Caco-2 (cell line): ENCODE data around the gene HMGB1. TPM values are rescaled to one million over a fixed set of nuclear protein-coding genes. Genes with fewer than 3 reads are reported as not detected.
"Not testable (repeated sequence)": the region's sequence is repeated elsewhere in the genome, so short reads cannot be mapped to it uniquely, and the experiment has no call there.

Source experiments
- BruUV-seq: library from RNA; stranded (reverse); fragments of 400-500 nt; replicated peaks from 2 replicates; lab custom pipeline; 2021; lab: Mats Ljungman, UMichigan
- CTCF ChIA-PET: fragments of 300-600 bp; sonication (Branson Sonifier 250); formaldehyde crosslinking; loops from one replicate; lab custom pipeline; 2022; ENCODE audit warnings: antibody characterized with exemption; lab: Charles Lee
- POLR2A ChIA-PET: fragments of 300-600 bp; sonication (Branson Sonifier 250); formaldehyde crosslinking; loops from one replicate; lab custom pipeline; 2022; ENCODE audit warnings: antibody characterized with exemption; lab: Charles Lee
- DNase-seq, 2 experiments: peaks; one replicate each; pipeline versions ENCODE4 v3.0.0 to v3.0.0-alpha.2; 2020 to 2022
- H3K27me3 ChIP-seq: replicated peaks from 2 replicates; pipeline ENCODE4 v1.6.0; 2011; ENCODE audit warnings: low read length; ENCODE audit not compliant: control insufficient read depth, insufficient read depth
- H3K36me3 ChIP-seq: 2 replicates; pipeline ENCODE4 v1.5.1; 2011; ENCODE audit warnings: low read length; ENCODE audit not compliant: control insufficient read depth, insufficient read depth
- H3K4me1 ChIP-seq: fragments of 250-450 bp; sonication (Bioruptor Pico); 2 replicates; pipeline ENCODE4 v1.5.1; 2020; ENCODE audit warnings: mild to moderate bottlenecking
- H3K4me3 ChIP-seq: 2 replicates; pipeline ENCODE4 v1.5.1; 2011; ENCODE audit warnings: low read depth, mild to moderate bottlenecking, control low read depth, low read length
- H3K9me3 ChIP-seq: fragments of 250-450 bp; sonication (Bioruptor Pico); 2 replicates; pipeline ENCODE4 v1.5.1; 2020; ENCODE audit warnings: mild to moderate bottlenecking, moderate library complexity
- H3K27ac Mint-ChIP-seq: one replicate; pipeline ENCODE4 v1.8.0; 2022; ENCODE audit warnings: mixed read lengths; ENCODE audit not compliant: unreplicated experiment
- H3K27me3 Mint-ChIP-seq: one replicate; pipeline ENCODE4 v1.8.0; 2022; ENCODE audit warnings: mixed read lengths; ENCODE audit not compliant: insufficient read depth, unreplicated experiment
- H3K36me3 Mint-ChIP-seq: one replicate; pipeline ENCODE4 v1.8.0; 2022; ENCODE audit warnings: mild to moderate bottlenecking, mixed read lengths; ENCODE audit not compliant: insufficient read depth, unreplicated experiment
- H3K4me1 Mint-ChIP-seq: one replicate; pipeline ENCODE4 v1.8.0; 2022; ENCODE audit warnings: low read depth, mixed read lengths; ENCODE audit not compliant: unreplicated experiment
- H3K4me3 Mint-ChIP-seq: one replicate; pipeline ENCODE4 v1.8.0; 2022; ENCODE audit warnings: mild to moderate bottlenecking, moderate library complexity, mixed read lengths; ENCODE audit not compliant: unreplicated experiment
- H3K9me3 Mint-ChIP-seq: one replicate; pipeline ENCODE4 v1.8.0; 2022; ENCODE audit warnings: mixed read lengths; ENCODE audit not compliant: unreplicated experiment
- CTCF ChIP-seq, 2 experiments: fragments of 200-600 bp in 1 of 2; IDR thresholded peaks; 1 replicate in 1 of 2; 2 replicates in 1 of 2; pipeline versions ENCODE4 v1.5.1 to v1.8.0; 2011 to 2022; ENCODE audit warnings: antibody characterized with exemption in 1 of 2, control low read depth in 1 of 2, inconsistent platforms in 1 of 2, low read depth in 1 of 2, low read length in 1 of 2, mild to moderate bottlenecking in 1 of 2, moderate library complexity in 1 of 2; ENCODE audit not compliant: insufficient read depth in 1 of 2, severe bottlenecking in 1 of 2, unreplicated experiment in 1 of 2
- intact Hi-C: fragments of 100-400 bp; cut with micrococcal nuclease; formaldehyde crosslinking; loops from one replicate; pipeline ENCODE4 v1.10.0; 2022; ENCODE audit not compliant: unreplicated experiment
- total RNA-seq: library from RNA; stranded (reverse); gene quantifications from 2 replicates; pipeline ENCODE4 v1.2.3, GENCODE V29; 2022

Gene HMGB1
- total RNA-seq, 1 experiment from 2014 or later, result 598 TPM

- H3K4me1 ChIP-seq, result peaks cover 12% of the 10 kb centered on the region
- H3K27ac Mint-ChIP-seq, H3K36me3 ChIP-seq, DNase-seq, BruUV-seq, H3K4me3 ChIP-seq, POLR2A ChIA-PET, H3K4me3 Mint-ChIP-seq, H3K4me1 Mint-ChIP-seq, H3K27me3 ChIP-seq, H3K9me3 Mint-ChIP-seq, H3K9me3 ChIP-seq, H3K27me3 Mint-ChIP-seq, CTCF ChIA-PET: not testable (repeated sequence)
- TF ChIP-seq CTCF (IDR thresholded peaks at IDR 0.05; ENCODE audit: insufficient read depth in 1 of 2, low read depth in 1 of 2, low read length in 1 of 2, severe bottlenecking in 1 of 2, unreplicated experiment in 1 of 2), result peak in 1 of 2 experiments; percentile 26
- peaks cover 77% of the 10 kb centered on the region for H3K36me3 Mint-ChIP-seq
- intact Hi-C loops, result loop anchor here (10.0 kb wide), 2 partner anchors 157 to 343 kb away; partner anchors contain the start of gene KATNAL1
These were observed 4.3 kb downstream of the HMGB1 start for GRCh38 chr13:30461279-30462066.

GRCh38 chr13:30457306-30457891 is 8.3 kb downstream of the HMGB1 start:
- Mint-ChIP-seq H3K27me3 (no peaks in the 10 kb centered on the region), H3K4me3 (no peak overlapping the region), H3K36me3 (peaks cover 49% of the 10 kb centered on the region), H3K27ac (no peak overlapping the region), H3K4me1 (no peaks in the 10 kb centered on the region), H3K9me3 (no peaks in the 10 kb centered on the region)
- Histone ChIP-seq H3K9me3 (no peaks in the 10 kb centered on the region), H3K36me3 (peaks cover 1% of the 10 kb centered on the region; the same call in 1 of the 2 replicates), H3K27me3 (no peaks in the 10 kb centered on the region), H3K4me3 (no peak overlapping the region), H3K4me1 (no peaks in the 10 kb centered on the region)
- no TSS peak for BruUV-seq
- no peak for DNase-seq
- ChIA-PET POLR2A (no interaction called here), CTCF (interaction anchor here (0.6 kb wide), 1 partner anchor 9 kb away, joined by 3 read pairs; no protein-coding TSS in a partner anchor)
- no peak for TF ChIP-seq CTCF (IDR thresholded peaks at IDR 0.05; ENCODE audit: insufficient read depth in 1 of 2, low read depth in 1 of 2, low read length in 1 of 2, severe bottlenecking in 1 of 2, unreplicated experiment in 1 of 2)
- intact Hi-C loops, result no loop called here

- no peaks in the 10 kb centered on the region for H3K27me3 ChIP-seq
- H3K27ac Mint-ChIP-seq, result no peak overlapping the region
- no peaks in the 10 kb centered on the region for H3K36me3 ChIP-seq
- POLR2A ChIA-PET, result no interaction called here
- no peak overlapping the region for H3K4me3 Mint-ChIP-seq
- no peak overlapping the region for H3K4me3 ChIP-seq
- H3K4me1 Mint-ChIP-seq, result no peaks in the 10 kb centered on the region
- H3K36me3 Mint-ChIP-seq, result peaks cover 37% of the 10 kb centered on the region
- DNase-seq, result no peak
- no peaks in the 10 kb centered on the region for H3K4me1 ChIP-seq
- intact Hi-C loops, result no loop called here
- no peak for TF ChIP-seq CTCF (IDR thresholded peaks at IDR 0.05; ENCODE audit: insufficient read depth in 1 of 2, low read depth in 1 of 2, low read length in 1 of 2, severe bottlenecking in 1 of 2, unreplicated experiment in 1 of 2)
- H3K27me3 Mint-ChIP-seq, result no peaks in the 10 kb centered on the region
- no peaks in the 10 kb centered on the region for H3K9me3 ChIP-seq
- no peaks in the 10 kb centered on the region for H3K9me3 Mint-ChIP-seq
- CTCF ChIA-PET, result no interaction called here
- BruUV-seq, result no TSS peak
These were observed 9.4 kb downstream of the HMGB1 start for GRCh38 chr13:30456290-30456689.
